ENCODE results near the gene ALDH1L1.

ALDH1L1 gene

DNA sequence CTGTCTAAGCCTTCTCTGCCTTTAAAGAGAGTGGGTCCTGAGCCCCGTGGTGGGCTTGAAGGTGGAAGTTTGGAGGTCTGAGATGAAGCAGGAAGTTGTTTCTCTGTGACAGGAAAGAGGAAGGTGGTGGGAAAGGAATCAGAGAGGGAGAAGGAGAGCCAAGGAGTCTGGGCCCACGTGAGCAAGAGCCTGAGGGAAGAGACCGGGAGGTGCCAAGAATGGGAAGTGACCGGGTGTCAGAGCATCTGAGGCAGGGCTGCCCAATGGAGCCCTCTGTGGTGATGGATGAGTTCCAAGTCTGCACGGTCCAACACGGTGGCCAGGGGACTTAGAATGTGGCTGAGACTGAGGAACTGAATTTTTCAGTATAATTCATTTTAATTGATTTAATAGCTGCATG lies 24.6 kb downstream of the ALDH1L1 start:
- no peak for DNase-seq

DNA sequence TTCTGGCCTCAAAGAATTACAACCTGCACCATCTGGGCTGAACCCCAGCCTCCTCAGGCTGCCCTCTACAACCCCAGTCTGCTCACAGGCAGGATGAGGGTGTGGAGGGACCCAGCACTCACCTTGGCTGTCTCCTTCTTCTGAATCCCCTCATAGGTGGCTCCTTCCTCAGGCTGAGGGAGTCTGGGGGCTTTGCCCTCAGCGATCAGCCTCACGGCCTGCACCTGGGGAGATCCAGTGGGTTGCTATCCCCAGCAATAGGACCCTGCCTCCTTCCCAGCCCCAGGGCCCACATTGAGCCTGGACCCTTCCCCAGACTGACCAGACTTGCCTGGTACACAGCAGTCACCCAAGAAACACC lies 25.1 kb downstream of the ALDH1L1 start:
- no peak for DNase-seq

DNA sequence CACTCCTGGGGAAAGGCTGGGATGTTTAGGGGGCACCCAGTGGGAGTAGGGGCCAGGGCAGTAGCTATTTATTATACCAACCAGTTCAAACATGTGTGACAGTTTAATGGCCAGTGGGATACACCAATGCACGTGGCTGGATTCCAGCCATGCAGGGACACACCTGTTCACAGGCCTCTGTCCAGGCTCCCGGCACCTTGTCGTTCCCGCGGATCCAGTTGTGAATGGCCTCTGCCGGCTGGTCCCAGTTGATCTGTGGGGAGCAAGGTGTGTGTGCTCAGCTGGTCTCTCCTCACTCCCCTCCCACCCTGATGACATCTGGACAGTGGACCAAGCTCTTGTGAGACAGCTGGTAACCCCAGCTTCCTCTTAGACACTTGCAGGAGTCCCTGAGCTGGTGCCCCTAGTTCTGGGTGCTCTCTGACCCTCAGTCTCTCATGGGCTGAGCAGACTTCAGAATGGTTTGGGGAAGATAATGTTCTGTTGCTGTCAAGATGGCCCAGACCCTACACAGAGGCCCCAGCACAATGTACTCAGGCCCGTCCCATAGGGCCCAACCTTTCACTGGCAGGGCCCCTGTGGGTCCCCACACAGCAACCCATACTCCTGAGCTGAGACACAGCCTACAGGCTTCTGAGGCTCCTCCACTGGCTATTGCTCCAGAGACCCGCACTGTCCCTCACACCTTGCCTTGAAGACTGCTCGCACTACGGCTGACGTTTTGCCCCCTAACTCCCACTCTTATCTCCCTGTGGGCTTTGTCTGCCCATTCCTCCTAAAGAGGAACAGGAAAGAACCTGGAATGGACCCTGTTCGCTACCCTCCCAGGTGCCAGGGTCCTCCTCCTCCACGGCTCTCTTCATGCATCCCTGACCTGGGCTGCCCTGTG lies 25.8 kb downstream of the ALDH1L1 start:
- no peak for DNase-seq

DNA sequence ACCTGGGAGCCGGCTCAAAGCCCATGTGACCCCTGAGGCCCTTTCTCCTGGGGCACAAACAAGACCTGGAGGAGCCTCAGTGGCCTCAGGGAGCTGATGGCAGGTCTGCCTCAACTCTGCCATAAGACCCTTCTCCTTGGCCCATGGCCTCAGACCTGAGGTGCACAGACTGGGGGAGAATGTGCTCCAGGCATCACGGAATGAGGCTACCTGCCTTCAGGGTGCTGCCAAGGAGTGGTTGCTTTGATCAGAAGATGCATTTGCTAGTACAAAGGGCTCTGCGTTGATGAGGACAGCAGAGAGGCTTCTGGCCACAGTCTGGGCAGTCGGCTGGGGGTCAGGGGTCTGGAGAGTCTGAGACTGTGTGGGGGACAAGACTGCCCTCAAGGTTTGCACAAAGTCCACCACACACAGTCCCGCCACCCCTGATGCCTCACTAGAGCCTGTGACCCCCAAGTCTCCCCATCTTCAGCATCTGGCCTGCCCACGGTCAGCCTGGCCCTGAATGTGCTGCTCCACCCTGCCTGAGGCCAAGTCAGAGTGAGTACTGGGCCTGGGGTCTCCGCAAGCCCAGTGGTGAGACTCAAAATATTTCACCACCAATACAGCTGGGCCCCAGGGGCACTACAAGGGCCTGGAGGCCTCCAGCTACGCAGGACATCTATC lies 26.6 kb downstream of the ALDH1L1 start:
- DNase-seq = no peak

DNA sequence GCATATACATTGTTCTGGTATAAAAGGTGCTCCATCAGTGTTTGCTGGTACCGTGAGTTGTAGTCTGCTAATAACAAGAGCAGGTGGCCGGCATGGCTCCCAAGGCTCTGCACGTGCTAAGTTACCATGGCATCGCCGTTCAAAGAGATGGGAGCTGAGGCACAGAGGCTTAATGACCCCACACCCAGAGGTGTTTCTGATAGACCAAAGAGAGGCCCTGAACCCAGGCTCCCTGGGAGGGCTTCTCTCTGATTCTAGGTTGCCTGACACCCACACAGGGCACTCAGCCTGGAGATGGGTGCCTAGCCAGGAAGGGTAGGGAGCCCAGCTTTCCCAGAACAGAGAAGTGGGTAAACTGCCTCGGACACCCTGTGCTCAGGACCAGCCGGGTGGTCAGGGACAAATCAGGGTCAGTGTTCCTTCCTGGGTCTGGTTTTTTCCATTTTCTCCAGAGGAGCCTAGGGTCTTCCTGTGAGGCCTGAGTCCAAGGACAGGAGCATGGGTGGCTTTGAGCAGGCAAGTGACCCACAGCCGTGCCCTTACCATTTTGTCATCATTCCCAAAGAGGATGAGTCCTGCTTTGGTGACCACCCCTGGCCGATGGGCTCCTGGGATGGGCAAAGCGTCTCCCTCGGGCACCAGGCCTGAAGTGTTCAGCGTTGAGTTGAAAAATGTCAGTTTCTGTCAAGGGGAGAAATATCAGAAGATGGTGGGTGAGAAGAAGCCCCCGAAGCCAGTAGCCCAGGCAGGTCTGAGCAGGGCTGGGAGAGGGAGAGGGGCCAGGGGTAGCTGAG lies 27.3 kb downstream of the ALDH1L1 start:
- DNase-seq = no peak

DNA sequence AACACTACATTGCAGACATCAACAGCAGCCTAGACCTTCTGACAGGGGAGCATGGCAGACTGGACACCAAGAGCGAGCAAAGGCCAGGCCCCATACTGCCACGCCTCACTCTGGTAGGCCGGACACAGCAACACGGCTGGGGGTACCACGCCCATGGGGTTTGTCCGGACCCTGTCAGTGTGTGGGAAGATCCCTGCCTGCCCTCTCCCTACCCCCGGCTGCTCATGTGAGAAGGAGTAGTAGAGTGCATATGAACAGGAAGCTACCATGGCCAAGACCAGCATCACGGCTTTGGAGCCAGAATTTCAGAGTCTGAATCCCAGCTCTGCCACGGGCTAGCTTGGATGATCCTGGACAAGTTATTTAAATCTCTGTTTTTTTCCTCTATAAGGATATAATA lies 27.9 kb downstream of the ALDH1L1 start:
- DNase-seq = no peak

DNA sequence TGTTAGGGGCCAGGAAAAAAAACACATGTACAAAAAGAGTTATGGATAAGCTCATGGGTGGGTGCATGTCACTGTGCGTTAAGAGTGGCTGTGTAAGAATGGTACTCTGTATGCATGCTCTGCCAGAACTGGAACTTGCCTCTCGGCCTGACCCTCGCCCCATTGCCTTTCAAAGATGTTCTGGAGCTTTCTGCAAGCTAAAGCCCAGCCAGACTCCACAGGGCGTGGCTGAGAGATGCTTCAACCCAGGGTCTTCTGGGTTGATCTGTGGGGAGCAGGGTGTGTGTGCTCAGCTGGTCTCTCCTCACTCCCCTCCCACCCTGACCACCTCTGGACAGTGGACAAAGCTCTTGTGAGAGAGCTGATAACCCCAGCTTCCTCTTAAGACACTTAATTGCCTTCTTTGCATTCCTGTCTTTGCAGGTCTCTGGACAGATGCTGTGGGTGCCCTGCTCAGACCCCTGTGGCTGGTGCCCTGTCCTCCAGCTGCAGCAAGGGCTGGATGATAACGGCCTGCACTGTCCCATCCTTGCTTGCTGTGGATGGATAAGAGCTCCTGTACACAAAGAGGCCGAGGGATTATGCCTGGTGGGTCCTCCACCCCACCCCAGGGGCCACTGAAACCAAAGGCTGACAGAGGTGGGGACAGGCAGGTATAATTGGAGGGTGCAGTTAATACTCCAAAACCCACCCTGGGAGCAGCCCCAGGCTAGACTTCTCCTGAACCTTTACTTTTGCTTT lies 28.7 kb downstream of the ALDH1L1 start:
- no peak for DNase-seq

DNA sequence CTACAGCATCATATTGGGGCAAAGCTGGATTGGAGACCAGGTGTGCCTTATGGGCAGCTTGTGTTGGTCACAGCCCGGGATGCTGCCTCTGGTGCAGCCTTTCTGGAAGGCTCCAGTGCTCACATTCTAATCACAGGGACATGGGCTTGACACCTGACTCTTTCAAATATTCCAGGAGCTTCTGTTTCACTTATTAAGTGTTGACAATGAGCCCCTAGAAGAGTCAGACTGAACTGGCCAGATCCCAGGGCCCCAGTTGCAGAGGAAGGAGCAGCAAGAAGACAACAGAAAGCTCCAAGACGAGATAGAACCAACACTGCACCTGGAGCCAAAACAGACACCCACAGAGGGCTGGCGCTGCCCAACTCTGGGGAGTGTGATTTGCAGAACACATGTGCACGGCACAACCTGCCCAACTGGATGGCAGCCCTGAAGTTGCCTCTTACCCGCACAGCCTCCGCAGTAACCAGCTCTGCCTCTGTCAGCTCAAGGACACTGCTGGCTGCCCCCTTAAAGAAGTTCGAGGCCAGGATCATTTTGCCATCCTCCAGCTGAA lies 30.3 kb downstream of the ALDH1L1 start:
- no peak for DNase-seq

DNA sequence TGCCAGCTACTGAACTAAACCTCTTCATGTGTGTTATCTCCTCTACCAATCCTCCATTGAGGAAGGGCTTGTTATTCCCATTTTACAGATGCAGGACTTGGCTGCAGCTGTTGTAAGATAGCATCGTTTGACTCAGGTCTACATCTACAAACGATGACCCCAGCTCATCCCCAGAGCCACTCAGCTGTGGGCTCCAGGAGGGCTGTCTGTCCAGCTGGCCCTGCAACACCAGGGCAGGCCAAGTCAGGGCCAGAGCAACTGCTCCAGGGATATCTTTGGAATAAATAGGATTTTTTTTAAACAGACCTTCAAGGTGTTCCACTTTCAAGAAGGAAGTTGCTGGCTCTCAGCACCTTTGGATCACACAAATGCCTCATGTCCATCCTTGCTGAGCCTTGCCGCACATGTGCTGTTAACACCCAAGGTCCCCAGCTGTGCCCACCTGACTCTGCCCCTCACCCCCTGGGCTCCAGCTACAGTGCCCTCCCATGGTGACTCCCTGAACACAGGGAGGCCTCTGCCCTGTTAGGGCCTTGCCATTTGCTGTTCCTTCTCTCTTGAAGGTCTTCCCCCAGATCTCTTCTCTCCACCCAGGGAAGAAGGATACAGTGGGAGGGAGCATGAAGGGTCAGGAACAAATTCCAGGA lies 31.0 kb downstream of the ALDH1L1 start:
- no peak for DNase-seq

DNA sequence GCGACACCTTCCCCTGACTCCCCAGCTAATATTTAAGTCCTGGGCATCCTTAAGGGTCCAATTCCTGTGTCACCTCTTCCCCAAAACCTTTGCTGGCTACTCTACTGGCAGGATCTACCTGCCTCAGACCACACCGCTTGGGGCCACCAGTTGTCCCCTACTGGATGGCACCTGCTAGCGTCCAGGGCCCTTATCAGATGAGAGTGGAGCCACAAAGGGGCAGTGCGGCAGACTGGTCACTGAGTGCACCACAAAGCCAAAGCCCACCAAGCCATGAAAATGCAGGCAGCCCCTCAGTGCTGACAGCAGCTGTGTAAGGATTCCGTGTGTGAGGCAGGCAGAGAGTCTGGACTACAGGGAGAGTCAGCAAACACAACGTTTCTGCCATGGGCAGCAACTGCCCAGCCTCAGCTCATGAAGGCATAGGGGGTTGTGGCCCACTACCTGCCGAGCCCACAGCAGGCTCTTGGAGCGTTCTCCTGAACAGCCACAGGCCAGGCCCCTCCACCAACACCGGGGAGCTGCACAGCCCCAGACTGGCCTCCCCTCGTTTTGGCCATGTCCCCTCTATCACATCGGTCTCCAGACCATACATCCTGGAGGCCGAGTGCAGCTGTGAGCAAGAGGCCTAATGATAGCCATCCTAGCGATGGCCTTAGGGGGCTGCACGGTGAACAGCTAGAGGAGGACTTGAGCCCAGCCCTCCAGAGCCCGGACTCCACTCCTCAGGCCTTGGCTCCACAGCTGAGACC lies 32.3 kb downstream of the ALDH1L1 start:
- no peak for DNase-seq

DNA sequence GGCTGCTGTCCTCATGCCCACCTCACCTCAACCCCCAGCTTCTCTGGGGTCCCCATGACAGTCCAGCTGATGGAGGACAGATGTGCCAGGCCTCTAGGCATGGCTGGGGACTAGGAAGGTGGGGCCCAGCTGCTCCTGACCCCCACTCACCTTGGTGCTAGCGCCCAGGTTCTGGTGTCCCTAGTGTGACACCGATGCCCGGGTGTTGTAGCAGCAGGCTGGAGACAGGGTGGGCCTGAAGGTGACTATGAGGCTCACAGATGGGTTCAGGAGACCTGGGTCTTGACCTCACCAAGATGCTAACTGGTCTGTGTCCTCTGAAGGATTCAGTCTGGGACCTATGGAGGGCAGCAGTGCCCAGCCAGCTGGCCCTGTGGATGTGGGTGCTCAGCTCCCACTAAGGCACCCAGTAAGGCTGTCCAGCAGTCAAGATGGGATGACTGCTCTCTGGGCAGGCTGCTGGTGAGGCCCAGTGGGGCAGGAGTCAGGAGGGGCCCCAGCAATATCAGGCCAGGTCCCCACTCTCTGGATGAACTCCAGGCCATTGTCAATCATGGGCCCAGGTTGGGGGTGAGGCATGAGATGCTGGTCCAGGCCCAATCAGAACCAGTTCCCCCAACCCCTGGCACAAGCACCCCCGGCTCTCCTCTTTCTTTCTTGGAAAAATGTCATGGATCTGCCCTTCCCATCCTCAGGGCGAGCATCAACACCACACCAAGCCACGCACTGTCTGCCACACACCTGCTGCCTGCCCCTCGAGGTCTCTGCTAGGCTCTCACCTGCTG lies 33.0 kb downstream of the ALDH1L1 start:
- no peak for DNase-seq

DNA sequence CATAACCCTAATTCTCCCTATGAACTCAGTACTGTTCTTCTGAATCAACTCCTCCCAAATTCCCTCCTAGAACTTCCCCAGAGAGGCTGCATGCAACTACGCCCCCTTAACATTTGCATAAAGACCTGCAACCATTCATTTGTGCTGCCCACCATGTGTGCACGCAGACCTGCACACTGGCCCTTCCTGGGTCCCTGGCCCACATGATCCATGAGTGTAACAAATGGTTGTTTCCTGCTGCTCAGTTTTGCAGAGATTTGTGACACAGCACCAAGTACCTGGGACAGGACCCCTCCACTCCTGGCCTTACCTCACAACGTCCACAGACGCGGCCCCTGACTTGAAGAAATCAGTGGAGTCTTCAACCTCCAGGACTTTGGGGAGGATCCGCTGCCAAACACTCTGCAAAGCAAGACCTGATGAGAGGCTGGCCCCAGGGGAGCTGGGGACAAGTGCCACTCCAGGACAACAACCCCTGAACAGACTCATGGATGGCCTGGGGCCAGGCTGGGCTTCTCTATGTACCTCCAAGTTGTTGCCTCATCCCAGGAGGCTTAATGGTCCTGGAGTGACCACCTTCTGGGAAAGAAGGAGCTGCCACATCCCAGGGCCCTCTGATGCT lies 33.8 kb downstream of the ALDH1L1 start:
- no peak for DNase-seq

DNA sequence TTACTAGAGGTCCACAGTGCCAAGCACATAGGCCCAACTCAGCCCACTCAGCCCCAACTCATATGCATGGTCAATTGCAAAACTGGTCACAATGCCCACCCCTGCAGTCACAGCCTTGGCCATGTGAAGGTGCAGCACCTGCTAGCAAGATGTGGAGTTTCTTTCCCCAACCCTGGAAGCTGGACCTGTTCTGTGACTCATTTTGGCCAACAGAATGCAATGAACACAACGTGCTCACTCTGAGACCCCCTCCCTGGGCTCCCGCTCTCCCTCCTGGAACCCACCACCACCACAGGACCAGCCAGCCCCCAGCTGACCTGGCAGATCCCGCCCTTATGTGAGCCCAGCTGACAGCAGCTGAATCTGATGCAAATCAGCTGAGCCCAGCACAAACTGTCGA lies 34.4 kb downstream of the ALDH1L1 start:
- no peak for DNase-seq

DNA sequence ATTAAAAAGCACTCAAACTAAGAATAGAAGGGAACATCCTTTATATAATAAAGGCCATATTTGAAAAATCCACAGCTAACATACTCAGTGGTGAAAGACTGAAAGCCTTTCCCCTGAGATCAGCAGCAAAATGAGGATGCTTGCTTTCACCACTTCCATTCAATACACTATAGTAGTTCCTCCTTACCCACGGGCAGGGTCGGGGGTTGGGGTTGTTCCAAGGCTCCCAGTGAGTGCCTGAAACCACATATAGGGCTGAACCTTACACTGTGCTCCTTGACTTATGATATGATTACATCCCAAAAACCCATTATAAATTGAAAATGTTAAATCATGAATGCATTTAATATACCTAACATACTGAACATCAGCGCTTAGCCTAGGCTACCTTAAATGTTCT lies 37.7 kb downstream of the ALDH1L1 start:
- no peak for DNase-seq

DNA sequence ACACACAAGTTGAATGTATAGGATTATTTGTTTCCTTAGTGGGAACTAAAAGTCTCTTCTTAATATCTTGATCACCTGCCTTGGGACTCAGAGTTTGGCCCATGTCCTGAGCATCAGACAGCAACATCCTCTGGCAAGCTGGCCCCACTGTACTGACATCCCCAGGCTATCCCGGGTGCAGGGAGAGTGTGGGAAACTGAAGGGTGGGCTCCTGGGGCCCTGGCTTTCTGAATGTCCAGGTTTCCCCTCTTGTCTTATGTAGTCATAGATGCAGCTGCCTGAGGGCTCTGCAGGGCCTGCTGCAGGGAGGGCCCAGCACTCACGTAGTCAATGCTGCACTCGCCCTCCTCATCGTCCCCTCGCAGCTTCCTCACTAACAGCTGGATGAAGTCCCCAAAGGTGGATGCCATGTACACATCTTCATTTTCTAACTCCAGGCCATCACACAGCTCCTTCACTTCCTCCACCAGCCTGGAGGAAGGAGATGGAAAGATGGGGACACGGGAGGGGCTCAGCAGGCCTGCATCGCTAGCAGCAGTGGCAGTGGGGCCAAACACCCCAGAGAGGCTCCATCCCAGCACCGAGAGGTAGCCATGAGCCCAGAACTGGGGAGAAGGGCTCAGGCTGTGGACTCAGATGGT lies 42.8 kb downstream of the ALDH1L1 start:
- no peak for DNase-seq

DNA sequence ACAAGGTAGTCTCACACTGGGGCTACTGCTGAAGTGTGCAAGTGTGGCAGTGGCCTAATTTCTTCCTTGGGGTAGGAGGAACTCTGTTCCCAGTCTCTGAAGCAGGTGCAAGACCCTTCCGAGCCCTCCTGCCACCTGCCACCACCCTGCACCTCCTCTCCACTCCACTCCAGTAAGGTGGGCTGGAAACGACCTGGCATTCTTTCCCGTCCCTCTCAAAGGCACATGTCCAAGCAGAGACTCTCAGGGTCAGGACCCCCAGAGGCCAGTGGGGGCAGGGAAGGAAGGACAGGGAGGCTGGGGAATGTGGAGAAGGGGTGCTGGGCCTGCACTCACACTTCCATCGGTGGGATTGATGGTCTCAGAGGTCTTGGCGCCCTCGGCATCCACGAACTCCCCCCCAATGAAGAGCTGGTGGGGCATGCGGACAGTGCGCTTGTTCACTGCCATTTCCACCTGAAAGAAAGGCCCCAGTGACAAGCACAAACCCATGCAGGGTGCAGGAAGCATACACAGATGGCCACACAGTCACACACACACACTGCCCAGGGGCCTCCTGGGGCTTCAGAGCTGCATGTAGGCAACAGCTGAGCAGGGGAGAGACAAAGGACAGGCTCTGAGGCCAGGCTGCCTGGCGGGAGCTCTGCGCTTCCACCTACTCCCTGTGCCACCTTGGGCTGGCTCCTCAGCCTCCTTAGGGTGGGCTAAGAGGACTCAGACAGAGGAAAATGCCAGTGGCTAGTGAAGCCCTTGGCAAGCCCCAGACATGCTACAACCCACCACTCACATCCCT lies 43.8 kb downstream of the ALDH1L1 start:
- no peak for DNase-seq

DNA sequence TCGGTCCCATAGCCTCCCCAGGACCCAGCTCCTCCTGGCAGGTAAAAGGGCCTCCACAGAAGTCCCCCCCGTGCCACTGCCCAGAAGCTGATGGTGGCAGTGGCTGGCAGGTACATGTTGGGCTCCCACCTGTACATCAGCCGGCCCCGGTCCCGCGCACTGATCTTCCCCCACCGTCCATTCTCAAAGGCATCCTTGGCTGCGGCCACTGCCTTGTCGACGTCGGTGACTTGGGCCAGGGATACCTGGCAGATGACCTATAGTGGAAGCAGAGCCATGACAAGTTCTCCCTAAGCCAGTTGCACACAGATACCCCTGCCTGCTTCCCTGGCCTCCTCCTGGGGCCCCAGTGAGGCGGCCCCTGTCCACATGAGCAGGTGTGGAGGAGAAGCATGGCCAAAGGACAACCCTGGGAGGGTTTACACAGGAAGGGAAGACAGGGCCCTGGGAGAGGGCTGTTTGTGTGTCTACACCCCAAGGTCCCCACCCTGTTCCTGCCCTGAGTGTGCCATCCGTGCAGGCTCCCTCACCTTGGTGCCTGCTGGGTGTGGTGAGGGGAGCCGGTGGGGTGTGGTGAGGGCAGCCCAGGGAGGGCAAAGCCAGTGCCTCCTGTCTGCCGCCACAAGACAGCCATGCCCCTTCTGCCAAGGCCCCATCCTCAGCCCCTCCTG lies 44.8 kb downstream of the ALDH1L1 start:
- no peak for DNase-seq
